Stimulated activated CD4-positive, alpha-beta T cell treated with anti-CD3 and anti-CD28 coated beads, Interleukin-15, amount 100 ng/mL, for 24 hours (primary cell): ENCODE data around the gene NGDN.

Experiments used
- DNase-seq: peaks from one replicate; pipeline ENCODE4 v3.0.0-alpha.2; 2020

The NGDN gene

GRCh38 chr14:23523229-23524016 lies 53.9 kb downstream of the NGDN start:
- DNase-seq = no peak

GRCh38 chr14:23524954-23525353 lies 55.5 kb downstream of the NGDN start:
- DNase-seq = no peak

- DNase-seq = no peak
These were observed 56.1 kb downstream of the NGDN start for GRCh38 chr14:23525611-23526010.
